K562 (cell line): ENCODE data around the gene GPR4. TPM values are rescaled to one million over a fixed set of nuclear protein-coding genes. Genes with fewer than 3 reads are reported as not detected.

Experiments
- ARID2 ChIP-seq: fragments of 450-650 bp; IDR thresholded peaks from 2 replicates; pipeline ENCODE4 v1.6.1; 2017; ENCODE audit warnings: antibody characterized with exemption, mild to moderate bottlenecking
- BRCA1 ChIP-seq, 2 experiments: fragments of 450-650 bp in 1 of 2; sonication (generic) in 1 of 2; formaldehyde crosslinking in 1 of 2; IDR thresholded peaks; 2 replicates each; pipeline versions ENCODE4 v1.5.0 to v1.6.1; 2017 to 2020; ENCODE audit warnings: mild to moderate bottlenecking in 1 of 2, missing genetic modification reagents in 1 of 2
- EP300 ChIP-seq: IDR thresholded peaks from 2 replicates; pipeline ENCODE4 v1.6.1; 2012; ENCODE audit warnings: low read length, improper control_type of control experiment
- EWSR1 ChIP-seq: fragments of 450-650 bp; IDR thresholded peaks from 2 replicates; pipeline ENCODE4 v1.6.1; 2018; ENCODE audit warnings: borderline replicate concordance, mild to moderate bottlenecking, low read depth, moderate library complexity; ENCODE audit not compliant: partially characterized antibody
- GTF2A2 ChIP-seq: IDR thresholded peaks from 2 replicates; pipeline ENCODE4 v1.6.1; 2016; ENCODE audit warnings: mild to moderate bottlenecking, missing genetic modification characterization, missing compliant biosample characterization
- HCFC1 ChIP-seq: IDR thresholded peaks from 2 replicates; pipeline ENCODE4 v1.6.1; 2012; ENCODE audit warnings: low read depth, low read length, improper control_type of control experiment
- ILF3 ChIP-seq: fragments of 450-650 bp; IDR thresholded peaks from 2 replicates; pipeline ENCODE4 v1.6.1; 2018; ENCODE audit warnings: antibody characterized with exemption, mild to moderate bottlenecking, moderate library complexity, borderline replicate concordance
- KDM5B ChIP-seq: fragments of 200-600 bp; sonication (generic); IDR thresholded peaks from 2 replicates; pipeline ENCODE4 v1.6.1; 2012; ENCODE audit warnings: low read depth, mild to moderate bottlenecking, moderate library complexity, low read length, control low read depth, inconsistent platforms; ENCODE audit not compliant: insufficient replicate concordance
- MAX ChIP-seq: sonication (generic); formaldehyde crosslinking; IDR thresholded peaks from 2 replicates; pipeline ENCODE4 v1.9.0; 2022; ENCODE audit warnings: mild to moderate bottlenecking, missing genetic modification reagents
- MGA ChIP-seq: fragments of 450-650 bp; IDR thresholded peaks from 2 replicates; pipeline ENCODE4 v1.6.1; 2016; ENCODE audit warnings: mild to moderate bottlenecking, moderate library complexity
- MTA1 ChIP-seq: fragments of 450-650 bp; IDR thresholded peaks from 2 replicates; pipeline ENCODE4 v1.6.1; 2017; ENCODE audit warnings: borderline replicate concordance
- PML ChIP-seq: IDR thresholded peaks from 2 replicates; pipeline ENCODE4 v1.6.1; 2012; ENCODE audit warnings: low read length, inconsistent platforms
- SUPT5H ChIP-seq: fragments of 450-650 bp; IDR thresholded peaks from 2 replicates; pipeline ENCODE4 v1.6.1; 2016
- TAL1 ChIP-seq: fragments of 450-650 bp; IDR thresholded peaks from 2 replicates; pipeline ENCODE4 v1.6.1; 2016; ENCODE audit warnings: mild to moderate bottlenecking
- TEAD1 ChIP-seq, 2 experiments: fragments of 450-650 bp in 1 of 2; sonication (generic) in 1 of 2; formaldehyde crosslinking; IDR thresholded peaks; 2 replicates each; pipeline versions ENCODE4 v1.4.0 to v1.8.0; 2020 to 2022; ENCODE audit warnings: mild to moderate bottlenecking in 2 of 2, missing genetic modification reagents in 1 of 2
- ZNF212 ChIP-seq: fragments of 450-650 bp; formaldehyde crosslinking; IDR thresholded peaks from 2 replicates; pipeline ENCODE4 v1.4.0; 2020; ENCODE audit warnings: mild to moderate bottlenecking
- ZNF444 ChIP-seq: fragments of 250-450 bp; sonication (Bioruptor Pico); IDR thresholded peaks from 2 replicates; pipeline ENCODE4 v1.4.0; 2020; ENCODE audit warnings: mild to moderate bottlenecking, moderate library complexity
- ZSCAN32 ChIP-seq: fragments of 450-650 bp; formaldehyde crosslinking; IDR thresholded peaks from 2 replicates; pipeline ENCODE4 v1.4.0; 2020; ENCODE audit warnings: mild to moderate bottlenecking, moderate library complexity
- polyA plus RNA-seq, 8 experiments: library from polyadenylated mRNA; depleted of rRNA in 4 of 8; stranded (reverse) in 5 of 8; unstranded in 3 of 8; fragments of >200 nt; fragmentation: Nextera tagmentation in 2 of 8; fragmentation: Illumina TruSeq in 1 of 8; extraction: Ambion mirVana in 2 of 8; extraction: Trizol in 1 of 8; gene quantifications; 2 replicates each; pipeline versions ENCODE4 v1.2.1 to v1.2.3, GENCODE V29; 2011 to 2014; ENCODE audit warnings: inconsistent platforms in 1 of 8, missing spikeins in 1 of 8
- total RNA-seq, 7 experiments: library from RNA; depleted of rRNA in 6 of 7; stranded (reverse); fragments of >200 nt in 6 of 7; fragmentation: Illumina TruSeq in 2 of 7; extraction: Trizol in 2 of 7; gene quantifications; 2 replicates each; pipeline versions ENCODE4 v1.2.1 to v1.2.3, GENCODE V29; 2011 to 2021; ENCODE audit warnings: low replicate concordance in 1 of 7

GPR4 gene
- total and polyA plus RNA-seq, 9 of the 15 experiments (the other 6 are each of a cell fraction or from before 2014, with no cell fraction given): 0.03 to 0.09 (median 0.04) TPM; not detected in 5

GRCh38 chr19:45638930-45639729 is 37.1 kb upstream of the GPR4 start, which contains the start of gene EML2 (continued):
- TF ChIP-seq MTA1 (0 out of 2 replicates have a peak, but pooled peaks have one; percentile 47), ZNF212 (CRISPR knock-in tag) (no peak), KDM5B (no peak), ZNF444 (CRISPR knock-in tag) (no peak), SUPT5H (peak; percentile 42; the same call in 1 of the 2 replicates), PML (peak; percentile 53; the same call in 1 of the 2 replicates), TEAD1 (CRISPR knock-in tag; IDR thresholded peaks at IDR 0.05) (peak in 1 of 2 experiments; percentile 49; a peak in 1 of 4 replicates), MGA (no peak), TAL1 (no peak), MAX (CRISPR knock-in tag) (peak; percentile 56), ILF3 (no peak), BRCA1 (IDR thresholded peaks at IDR 0.05) (no peak), BRCA1 (CRISPR knock-in tag; IDR thresholded peaks at IDR 0.05) (no peak), ZSCAN32 (CRISPR knock-in tag) (no peak), EWSR1 (no peak), ARID2 (no peak), HCFC1 (0 out of 2 replicates have a peak, but pooled peaks have one; percentile 20), GTF2A2 (tag) (no peak), EP300 (no peak)
